Measurements from ENCODE around the gene SYCE3. TPM values are rescaled to one million over a fixed set of nuclear protein-coding genes. Genes with fewer than 3 reads are reported as not detected.

The SYCE3 gene, protein sequence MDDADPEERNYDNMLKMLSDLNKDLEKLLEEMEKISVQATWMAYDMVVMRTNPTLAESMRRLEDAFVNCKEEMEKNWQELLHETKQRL
- not detected for total RNA-seq

DNA sequence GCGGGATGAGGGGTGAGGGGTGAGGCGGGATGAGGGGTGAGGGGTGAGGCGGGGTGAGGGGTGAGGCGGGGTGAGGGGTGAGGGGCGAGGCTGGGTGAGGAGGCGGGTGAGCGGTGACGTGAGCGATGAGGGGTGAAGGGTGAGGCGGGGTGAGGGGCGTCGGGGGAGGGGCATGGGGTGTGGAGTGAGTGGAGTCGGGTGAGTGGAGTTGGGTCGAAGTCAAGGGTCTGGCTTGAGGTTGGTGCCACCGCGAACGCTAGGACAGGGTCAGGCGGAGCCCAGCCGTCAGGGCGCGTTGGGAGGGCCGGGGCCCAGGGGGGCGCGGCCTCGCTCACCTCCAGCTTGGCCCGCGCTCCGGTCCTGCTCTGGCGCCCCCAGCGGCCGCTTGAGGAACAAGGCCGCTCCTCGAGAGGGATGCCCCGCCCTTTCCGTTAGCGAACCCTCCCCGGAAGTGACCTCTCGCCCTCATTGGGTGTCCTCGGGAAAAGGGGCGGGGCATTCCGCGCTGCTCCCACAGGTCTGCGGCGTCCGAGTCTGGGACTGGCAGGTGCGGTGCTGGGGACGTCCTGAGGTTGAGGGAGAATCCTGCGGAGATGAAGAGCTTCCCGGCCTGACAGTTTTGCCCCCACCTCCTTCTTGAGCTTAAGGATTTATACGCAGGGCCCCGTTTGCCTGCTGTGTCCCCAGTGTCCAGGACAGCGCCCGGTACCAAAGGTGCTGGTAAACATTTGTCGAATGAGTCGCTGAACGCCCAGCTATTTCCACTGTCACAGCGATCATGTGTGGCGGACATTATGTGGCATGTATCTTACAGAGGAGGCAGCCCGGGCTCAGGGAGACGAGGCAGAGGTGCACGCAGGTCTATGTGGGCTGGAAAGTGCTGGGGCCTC is at the start of gene SYCE3:
Gene SYCE3, minus strand, starts transcription at position 397 of the 890 bp plus-strand sequence. CDS start 6,514 bp downstream, outside the sequence.
- intact Hi-C loops (cut with micrococcal nuclease), result no loop called here
- Mint-ChIP-seq H3K36me3 (ENCODE audit: low read depth) (peaks cover 2% of the 10 kb centered on the region), H3K27ac (peak within 1 kb of the TSS; percentile 47), H3K27me3 (no peaks in the 10 kb centered on the region), H3K9me3 (no peaks in the 10 kb centered on the region), H3K4me1 (ENCODE audit: low read depth) (peaks cover 15% of the 10 kb centered on the region), H3K4me3 (peak within 1 kb of the TSS; percentile 83)
- CTCF ChIA-PET, result interaction anchor here (0.6 to 3.3 kb wide), 23 partner anchors 9 to 176 kb away, joined by 3 to 32 read pairs (median 5); partner anchors contain the start of genes CHKB, KLHDC7B, LMF2 and NCAPH2
- DNase-seq (peak; percentile 98), ATAC-seq (peak; percentile 99)
- POLR2A ChIA-PET, result interaction anchor here (0.6 to 4.4 kb wide), 16 partner anchors 10 to 93 kb away, joined by 3 to 36 read pairs (median 5); partner anchors contain the start of gene SCO2
- peak; percentile 82 for TF ChIP-seq CTCF (IDR thresholded peaks at IDR 0.05)

GRCh38 chr22:50612168-50612527 is 49.4 kb upstream of the SYCE3 start:
- no peak for ATAC-seq

DNA sequence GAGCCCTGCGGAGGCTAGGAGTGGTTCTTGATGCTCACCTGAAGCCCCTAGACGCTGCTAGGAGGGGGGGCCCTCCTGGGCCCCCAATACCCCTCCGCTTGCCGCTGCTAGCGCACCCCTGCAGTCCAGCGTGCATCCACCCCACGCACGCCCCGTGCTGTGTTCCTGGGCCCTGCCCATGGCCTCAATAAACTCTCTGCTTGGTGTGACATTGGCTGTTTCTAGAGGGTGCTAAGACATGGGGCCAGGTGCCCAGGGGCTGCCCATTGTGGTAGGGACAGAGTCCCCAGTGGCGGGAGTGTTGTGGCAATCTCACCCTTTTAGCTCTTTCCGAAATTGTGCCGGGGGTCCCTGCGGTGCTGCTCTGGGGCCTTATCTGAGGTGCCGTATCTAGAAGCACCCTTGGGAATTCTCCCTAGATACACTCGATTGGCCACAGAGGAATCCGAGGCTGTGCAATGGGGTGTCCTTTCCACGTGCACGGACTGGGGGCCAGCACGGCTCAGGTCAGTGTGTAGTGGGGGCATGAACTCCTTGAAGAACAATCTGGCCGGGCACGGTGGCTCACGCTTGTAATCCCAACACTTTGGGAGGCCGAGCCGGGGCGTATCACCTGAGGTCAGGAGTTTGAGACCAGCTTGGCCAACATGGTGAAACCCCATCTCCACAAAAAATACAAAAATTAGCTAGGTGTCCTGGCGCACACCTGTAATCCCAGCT is 48.8 kb upstream of the SYCE3 start:
- no peak overlapping the region for H3K27ac Mint-ChIP-seq
- H3K4me1 Mint-ChIP-seq (ENCODE audit: low read depth), result no peaks in the 10 kb centered on the region
- TF ChIP-seq CTCF (IDR thresholded peaks at IDR 0.05), result no peak
- ATAC-seq, result no peak
- H3K4me3 Mint-ChIP-seq, result no peak overlapping the region
- H3K27me3 Mint-ChIP-seq, result peaks cover 14% of the 10 kb centered on the region
- no peaks in the 10 kb centered on the region for H3K9me3 Mint-ChIP-seq
- no peaks in the 10 kb centered on the region for H3K36me3 Mint-ChIP-seq (ENCODE audit: low read depth)
- DNase-seq, result no peak
- POLR2A ChIA-PET, result interaction anchor here (0.6 to 0.9 kb wide), 2 partner anchors 22 to 86 kb away, joined by 3 read pairs; partner anchors contain the start of gene SCO2
- intact Hi-C loops (cut with micrococcal nuclease), result no loop called here
- CTCF ChIA-PET, result interaction anchor here (0.6 to 1.0 kb wide), 2 partner anchors 9 to 63 kb away, joined by 3 read pairs; no protein-coding TSS in a partner anchor

More at GRCh38 chr22:50612168-50612527, 49.4 kb upstream of the SYCE3 start:
- intact Hi-C loops (cut with micrococcal nuclease), result no loop called here
- no peak for TF ChIP-seq CTCF (IDR thresholded peaks at IDR 0.05)
- Mint-ChIP-seq H3K27me3 (peaks cover 14% of the 10 kb centered on the region), H3K4me3 (no peak overlapping the region), H3K4me1 (ENCODE audit: low read depth) (no peaks in the 10 kb centered on the region), H3K27ac (no peak overlapping the region), H3K9me3 (no peaks in the 10 kb centered on the region), H3K36me3 (ENCODE audit: low read depth) (no peaks in the 10 kb centered on the region)
- CTCF ChIA-PET, result interaction anchor here (1.0 to 1.5 kb wide), 2 partner anchors 9 to 86 kb away, joined by 5 to 7 read pairs; partner anchors contain the start of gene SCO2
- no peak for DNase-seq
- POLR2A ChIA-PET, result interaction anchor here (0.9 kb wide), 1 partner anchor 87 kb away, joined by 3 read pairs; the partner anchor contains the start of gene SCO2

- H3K36me3 Mint-ChIP-seq (ENCODE audit: low read depth), result no peaks in the 10 kb centered on the region
- intact Hi-C loops (cut with micrococcal nuclease), result no loop called here
- H3K4me1 Mint-ChIP-seq (ENCODE audit: low read depth), result no peaks in the 10 kb centered on the region
- H3K27me3 Mint-ChIP-seq, result peaks cover 19% of the 10 kb centered on the region
- no peak for TF ChIP-seq CTCF (IDR thresholded peaks at IDR 0.05)
- no peak for DNase-seq
- ChIA-PET POLR2A (no interaction called here), CTCF (interaction anchor here (1.0 kb wide), 1 partner anchor 10 kb away, joined by 3 read pairs; no protein-coding TSS in a partner anchor)
- no peak overlapping the region for H3K4me3 Mint-ChIP-seq
- ATAC-seq, result no peak
- no peaks in the 10 kb centered on the region for H3K9me3 Mint-ChIP-seq
- H3K27ac Mint-ChIP-seq, result no peak overlapping the region
Observed at GRCh38 chr22:50610581-50610980, 47.9 kb upstream of the SYCE3 start.
